ENCODE results near the gene DOP1A.
"Not testable (repeated sequence)": the region's sequence is repeated elsewhere in the genome, so short reads cannot be mapped to it uniquely, and the experiment has no call there.

DOP1A gene

DNA sequence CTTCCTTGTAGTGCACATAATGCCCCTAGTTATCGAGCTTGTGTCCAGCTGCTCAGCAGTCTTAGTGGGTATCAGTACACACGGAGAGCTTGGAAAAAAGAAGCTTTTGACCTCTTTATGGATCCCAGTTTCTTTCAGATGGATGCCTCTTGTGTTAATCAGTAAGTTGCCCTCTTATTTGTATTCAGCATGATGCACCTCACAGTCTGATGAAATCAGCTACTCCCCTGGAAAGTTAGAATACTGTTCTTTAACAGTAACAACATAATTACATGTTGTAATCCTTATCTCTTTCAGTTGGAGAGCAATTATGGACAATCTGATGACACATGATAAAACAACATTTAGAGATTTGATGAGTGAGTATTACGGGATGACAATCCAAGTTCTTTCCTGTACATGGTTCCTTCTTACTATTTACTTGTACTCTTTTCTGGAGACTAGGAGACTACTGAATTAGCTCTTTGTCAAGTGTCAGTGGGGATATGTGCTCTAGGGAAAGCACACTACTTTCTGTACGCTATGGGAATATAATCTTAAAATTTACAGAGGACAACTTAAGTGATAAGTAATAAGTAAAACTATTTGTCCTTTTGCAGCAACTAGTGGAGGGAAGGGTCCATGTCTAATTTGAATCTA, 86.5 kb downstream of the DOP1A start:
- peak; percentile 13 for DNase-seq

DNA sequence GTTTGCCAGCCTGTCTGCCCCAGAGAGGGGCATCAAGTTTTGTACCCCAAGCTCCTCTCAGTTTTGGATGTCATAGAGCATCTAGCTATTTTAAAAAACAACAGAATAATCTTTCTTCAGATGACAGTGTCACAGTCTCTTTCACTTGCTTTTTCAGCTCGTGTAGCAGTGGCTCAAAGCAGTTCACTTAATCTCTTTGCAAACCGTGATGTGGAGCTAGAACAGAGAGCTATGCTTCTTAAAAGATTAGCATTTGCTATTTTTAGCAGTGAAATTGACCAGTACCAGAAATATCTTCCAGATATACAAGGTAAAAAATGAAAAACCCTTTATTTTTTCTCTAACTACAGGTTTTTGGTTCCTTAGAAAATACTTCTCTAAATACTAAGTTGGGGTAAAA, 88.3 kb downstream of the DOP1A start:
- no peak for DNase-seq

DNA sequence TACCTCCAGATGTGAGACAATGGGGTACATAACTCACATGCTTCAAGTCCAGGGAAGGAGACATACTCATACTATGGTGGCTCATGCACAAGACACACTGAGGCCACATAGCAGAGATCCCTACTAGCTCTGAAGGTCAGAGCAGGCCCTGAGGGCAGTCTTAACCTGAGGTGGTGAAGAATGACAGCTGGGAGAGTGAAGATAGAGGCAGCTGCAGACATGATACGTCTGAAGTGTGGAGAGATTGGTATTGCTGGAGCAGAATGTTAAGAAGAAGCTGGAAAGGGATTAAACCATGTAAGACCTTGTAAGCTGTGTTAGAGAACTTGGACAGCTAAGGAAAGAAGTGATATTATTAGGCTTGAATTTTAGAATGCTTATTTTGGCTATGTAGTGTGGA, 92.7 kb downstream of the DOP1A start:
- no peak for DNase-seq

DNA sequence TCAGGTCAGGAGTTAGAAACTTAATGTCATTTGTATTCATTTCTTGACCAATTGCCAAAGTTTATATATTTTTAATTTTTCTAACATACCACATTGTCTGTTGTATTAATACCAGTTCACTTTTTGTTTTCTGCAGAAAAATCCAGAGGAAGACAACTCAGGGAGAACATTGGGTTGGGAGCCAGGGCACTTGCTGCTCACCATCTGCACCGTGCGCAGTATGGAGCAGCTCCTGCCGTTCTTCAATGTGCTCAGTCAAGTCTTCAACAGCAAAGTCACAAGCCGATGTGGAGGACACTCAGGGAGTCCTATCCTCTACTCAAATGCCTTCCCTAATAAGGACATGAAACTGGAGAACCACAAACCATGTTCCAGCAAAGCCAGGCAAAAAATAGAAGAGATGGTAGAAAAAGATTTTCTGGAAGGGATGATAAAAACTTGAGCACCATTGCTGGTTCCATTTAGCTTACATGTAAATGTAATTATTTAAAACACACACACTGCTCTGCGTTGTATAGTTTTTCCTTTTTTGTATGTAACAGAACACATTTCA, 100.3 kb downstream of the DOP1A start:
- DNase-seq: no peak

DNA sequence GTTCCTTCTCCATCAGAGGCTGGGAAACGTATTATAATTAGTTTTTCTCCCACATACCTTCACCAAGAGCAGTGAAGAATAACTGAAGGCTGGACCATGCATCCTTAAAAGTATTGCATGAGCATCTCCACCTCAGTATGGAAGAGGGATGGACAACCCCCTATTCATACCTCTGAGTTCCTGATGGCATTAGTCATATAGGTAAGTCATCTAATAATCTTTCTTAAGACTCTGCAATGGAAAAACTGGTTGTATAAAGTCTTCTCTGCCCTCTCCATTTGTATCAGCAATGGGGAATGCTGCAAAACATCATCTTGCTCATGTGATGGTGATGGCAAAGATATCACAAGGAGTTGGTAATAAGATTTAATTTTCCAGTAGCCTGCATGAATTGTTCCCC, 101.1 kb downstream of the DOP1A start:
- DNase-seq: no peak

DNA sequence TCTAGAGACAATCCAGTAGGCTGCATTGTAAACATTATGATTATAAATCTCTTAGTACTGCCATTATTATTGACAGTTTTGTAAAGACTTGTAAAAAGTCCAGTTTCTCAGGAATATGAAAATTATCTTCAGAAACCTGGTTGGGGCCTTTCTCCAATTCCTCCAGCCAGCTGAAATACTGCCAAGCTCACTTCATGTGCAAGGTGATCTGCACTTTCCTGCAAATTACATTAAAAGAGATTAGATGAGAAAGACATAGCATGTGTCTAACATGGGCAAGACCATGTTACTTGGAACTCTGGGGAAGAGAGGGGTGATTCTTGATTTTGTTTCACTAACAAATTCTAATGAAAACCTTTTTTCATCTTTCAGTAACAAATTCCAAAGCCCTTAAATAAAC, 101.6 kb downstream of the DOP1A start:
- DNase-seq: no peak

DNA sequence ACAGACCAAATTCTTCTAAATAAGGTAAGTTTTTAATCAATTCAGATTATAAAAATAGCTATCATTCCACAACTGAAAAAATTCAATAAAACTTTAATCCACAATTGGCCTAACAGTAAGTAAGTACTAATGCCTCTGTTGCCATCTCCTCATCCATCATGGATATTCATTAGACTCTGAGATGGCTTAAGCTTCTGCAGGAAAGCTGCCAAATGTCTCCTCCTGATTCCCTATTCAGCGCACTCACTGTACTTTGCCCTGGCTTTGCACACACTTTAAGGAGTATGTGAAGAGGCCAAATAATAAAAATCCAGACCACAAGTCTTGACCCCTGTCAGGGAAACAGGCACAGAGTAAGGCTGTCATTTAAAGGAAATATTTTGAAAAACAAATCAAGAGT, 102.0 kb downstream of the DOP1A start:
- no peak for DNase-seq

DNA sequence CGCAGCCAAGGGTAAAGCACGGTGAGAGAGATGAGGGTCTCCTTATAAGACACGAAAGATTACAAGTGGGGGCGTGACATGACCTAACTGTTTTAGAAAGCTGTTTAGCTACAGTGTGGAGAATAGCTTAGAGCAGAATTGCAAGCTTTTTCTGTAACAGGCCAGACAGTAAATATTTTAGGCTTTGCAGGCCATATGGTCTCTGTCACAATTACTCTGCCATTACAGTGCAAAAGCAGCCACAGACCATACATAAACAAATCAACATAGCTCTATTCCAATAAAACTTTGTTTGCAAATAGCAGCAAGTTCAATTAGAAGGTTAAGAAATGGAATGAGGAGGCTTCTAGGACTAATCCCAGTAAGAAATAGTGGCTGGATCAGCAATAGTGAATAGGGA, 108.8 kb downstream of the DOP1A start:
- DNase-seq: no peak

DNA sequence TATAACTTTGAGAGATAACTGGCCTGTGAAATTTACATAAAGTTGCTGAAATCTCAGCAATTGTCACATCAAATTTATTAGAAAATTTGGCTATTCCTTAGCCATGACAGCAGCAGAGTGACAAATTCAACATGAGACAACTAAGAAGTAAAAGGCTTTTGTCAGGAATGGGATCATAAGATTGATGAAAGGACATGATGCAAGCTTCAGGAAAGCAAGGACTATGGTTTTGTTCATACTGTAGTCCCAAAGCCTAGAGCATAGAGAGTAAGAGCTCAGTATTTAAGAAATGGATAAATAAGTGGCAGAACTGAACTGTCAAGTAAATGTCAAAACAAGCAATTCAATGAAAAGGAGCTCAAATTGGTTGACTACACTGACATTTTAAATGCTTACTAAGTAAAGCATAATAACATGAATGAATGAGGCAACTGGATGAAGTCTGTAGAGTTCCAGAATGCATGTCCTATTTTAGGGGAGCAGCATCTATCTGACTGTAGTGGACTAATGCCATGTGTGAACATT, 113.0 kb downstream of the DOP1A start:
- no peak for DNase-seq

DNA sequence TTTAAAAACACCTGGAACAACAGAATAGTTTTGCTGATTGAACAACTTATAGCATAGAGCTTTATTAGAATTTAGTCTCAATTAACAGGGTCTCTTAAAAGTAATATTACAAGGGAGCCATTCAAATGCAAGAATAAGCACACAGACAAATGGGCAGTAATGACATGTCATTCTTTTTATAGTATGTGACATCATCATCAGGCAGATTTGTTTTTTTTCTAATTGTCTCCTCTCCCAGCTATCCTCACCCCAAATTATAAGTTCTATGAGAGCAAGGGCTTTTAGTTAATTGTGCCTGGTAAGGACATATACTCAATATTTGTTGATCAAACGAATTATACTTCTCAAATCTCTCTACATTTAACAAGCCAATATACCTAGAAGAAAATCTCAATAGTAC, 114.6 kb downstream of the DOP1A start:
- DNase-seq: no peak

DNA sequence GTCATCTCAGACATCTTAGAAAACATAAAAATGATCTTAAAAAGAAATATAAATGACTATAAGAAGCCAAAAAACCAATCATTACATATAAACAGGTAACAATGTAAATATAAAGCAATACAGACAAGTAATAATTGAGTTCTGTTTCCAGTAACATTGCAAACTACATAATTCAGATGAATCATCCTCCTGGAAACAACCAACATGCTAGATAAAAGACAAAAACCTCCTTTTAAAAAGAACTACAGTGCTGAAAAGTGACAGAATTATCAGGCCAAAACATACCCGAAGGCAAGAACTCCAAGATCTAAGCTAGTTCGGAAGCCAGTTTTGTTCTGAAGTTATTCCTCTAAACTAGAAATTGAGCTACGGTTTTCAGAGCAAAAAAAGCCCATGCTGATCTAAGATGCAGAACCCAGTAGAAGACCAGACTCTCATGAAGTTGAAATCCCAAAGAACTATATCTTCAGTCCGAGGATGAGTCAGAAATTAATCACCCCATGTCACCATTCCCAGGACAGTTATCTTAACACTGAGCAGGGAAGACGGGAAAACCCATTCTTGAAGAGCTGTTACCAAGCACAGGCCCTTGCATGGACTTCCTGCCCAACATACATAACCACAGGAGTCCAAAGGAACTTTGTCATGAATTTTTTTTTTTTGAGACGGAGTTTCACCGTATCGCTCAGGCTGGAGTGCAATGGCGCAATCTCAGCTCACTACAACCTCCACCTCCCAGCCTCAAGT, 115.8 kb downstream of the DOP1A start:
- DNase-seq: no peak

DNA sequence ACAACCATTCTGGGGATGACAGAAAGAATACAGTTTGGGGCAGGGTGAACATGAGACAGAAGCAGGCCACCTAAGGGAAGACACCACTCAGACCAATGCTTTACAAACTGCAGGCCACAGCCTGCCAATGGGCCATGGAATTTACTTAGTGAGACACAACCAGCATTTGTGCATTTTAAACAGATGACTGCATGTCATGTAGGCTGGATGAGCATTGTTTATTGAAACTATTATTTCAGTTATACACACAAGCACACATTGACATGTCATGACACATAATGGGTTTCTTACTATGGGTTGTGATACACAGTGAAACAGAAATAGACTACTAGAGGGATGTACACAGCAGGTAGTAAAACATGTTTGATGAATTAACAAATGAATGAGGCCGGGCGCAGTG, 117.6 kb downstream of the DOP1A start:
- DNase-seq: no peak

DNA sequence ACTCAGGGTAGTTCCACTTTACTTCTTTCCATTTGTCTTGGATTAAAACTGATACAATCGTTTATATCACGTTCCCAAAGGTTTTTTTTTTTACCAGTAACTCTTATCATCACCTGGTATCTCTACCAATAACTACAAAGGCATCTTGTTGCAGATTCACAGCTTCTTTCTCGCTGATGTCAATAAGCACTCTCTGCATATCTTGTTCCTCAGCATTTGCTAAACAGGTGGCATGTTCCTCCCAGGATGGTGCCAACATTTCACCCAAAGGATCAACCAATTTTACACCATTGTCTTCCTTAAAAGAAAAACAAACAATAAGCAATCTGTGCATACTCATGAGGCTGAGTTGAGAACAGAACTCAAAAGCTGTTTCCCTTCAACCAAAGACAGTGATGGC, 121.0 kb downstream of the DOP1A start:
- DNase-seq: peak; percentile 18

DNA sequence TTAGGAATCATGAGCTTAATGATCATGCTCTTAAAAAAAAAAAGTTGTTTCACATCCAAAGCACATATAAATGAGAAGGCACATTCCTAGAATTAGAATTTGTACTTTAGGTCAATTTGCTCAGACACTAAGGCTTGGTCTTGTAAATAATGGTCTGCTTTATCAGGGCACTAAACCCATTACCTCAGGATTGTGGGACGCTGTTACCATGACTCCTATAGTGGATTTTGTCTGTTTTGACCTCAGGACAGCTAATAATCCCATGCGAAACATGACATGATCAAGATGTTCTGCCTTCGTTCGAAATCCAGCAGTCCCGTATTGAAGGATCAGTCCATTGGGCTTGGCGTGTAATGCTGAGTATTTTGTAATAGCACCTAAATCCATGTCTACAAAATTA, 123.2 kb downstream of the DOP1A start:
- DNase-seq: no peak

DNA sequence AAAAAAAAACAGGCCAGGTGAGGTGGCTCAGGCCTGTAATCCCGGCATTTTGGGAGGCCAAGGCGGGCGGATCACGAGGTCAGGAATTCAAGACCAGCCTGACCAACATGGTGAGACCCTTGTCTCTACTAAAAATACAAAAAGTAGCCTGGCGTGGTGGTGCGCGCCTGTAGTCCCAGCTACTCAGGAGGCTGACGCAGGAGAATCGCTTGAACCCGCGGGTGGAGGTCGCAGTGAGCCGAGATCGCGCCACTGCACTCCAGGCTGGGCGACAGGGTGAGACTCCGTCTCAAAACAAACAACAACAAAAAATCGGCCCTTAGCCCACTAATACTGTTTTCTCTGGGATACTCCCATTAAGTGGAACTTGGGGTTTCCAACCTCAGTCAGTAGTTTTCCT, 124.5 kb downstream of the DOP1A start:
- not testable (repeated sequence) for DNase-seq

DNA sequence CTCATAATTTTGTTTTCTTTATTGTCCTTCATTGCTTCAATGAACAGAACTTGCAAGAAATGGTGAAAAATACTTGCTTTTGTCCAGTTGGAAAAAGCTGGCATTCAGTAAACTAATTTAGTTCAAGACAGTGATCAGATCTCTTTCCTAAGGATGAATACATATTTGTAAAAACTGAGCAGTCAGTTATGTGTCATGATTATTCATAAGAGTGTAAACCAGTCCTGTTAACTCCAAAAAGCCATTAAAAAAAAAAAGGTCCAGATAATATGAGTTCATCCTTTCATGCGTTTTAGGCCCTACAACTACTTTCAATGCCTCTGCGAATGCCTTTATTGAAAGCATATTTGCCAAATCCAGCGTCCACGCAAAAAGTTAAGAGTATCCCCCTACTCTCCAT, 125.0 kb downstream of the DOP1A start:
- DNase-seq: no peak

DNA sequence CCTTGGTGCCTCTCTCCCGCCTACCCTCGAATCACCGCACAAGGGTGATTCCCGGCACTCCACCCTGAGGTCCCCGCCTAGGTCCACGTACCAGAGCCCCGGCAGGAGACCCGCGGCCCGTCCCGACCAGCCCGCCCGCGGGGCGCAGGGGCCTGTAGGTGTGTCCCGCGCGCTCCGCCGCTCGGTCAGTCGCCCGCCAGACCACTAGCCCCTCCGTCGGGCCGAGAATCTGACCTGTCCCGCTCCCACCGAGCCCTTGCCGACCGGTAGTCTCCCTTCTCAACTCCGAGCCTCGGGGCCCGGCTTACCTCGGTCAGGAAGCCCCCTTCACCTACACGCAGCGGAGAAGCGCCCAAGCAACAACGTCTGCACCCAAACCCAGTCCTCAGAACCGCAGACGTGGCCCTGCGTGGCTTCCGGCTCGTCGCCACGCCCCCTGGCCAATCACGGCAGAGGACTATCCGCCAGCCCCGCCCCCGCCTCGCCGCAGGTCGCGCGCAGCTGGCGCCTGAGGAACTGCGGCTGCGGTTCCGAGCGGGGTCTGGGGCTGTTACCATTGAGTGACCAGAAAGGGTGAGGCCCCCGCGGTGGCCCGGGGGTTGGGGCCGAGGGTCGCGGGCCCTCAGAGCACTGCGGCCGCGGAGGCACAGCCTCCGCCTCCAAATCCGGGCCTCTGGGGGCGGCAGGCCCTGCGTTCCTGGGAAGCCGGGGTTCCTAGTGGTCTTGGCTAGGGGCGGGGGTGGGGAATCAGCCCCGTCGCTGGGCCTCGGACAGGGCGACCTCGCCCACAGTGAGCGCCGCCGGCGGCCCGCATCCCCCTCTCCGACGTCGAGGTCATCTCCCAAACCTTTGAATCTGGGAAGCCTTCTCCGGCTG, 125.6 kb downstream of the DOP1A start, which contains the start of the genes PGM3 and RWDD2A:
TSS of gene PGM3 (minus strand) at position 395 of the 876 bp plus-strand sequence. CDS start 2,253 bp downstream, outside the sequence.
TSS of gene RWDD2A (plus strand) at position 487 of the 876 bp plus-strand sequence. CDS start 1,095 bp downstream, outside the sequence.
- peak; percentile 94 for DNase-seq

DNA sequence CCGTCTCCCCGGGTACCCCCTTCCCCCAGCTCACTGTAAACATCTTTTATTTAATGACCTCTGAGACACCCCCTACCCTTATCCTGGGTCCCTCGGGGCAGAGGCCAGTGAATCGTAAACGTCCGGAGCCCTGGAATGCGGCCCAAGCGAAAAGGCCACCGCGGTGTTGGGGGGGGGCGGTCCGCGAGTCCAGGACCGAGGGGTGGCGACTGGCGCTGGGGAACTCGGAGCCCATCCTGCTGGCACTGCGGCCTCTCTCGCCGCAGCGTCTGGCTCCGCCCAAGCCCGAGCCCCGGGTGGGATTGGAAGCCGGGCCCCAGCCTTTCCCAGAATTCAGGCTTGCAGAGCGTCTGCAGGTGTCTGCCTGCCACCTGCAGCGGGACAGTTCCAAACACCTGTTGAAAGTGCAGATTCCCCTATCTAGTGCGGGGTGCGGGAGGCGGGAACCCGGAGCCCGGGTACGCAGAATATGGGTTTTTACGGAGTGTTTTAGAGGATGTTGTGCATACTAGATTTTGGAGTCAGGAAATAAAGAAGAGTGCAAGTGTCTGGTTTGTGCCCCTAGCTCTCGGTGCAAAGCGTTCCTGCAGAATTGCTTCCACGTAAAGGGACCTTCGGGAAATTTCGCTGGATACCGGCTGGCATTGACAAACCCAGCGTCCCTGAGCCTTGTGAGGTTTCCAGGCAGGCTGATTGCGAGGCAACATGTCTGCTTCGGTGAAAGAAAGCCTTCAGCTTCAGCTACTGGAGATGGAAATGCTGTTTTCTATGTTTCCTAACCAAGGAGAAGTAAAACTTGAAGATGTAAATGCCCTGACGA, 126.5 kb downstream of the DOP1A start:
- DNase-seq: peak; percentile 83

DNA sequence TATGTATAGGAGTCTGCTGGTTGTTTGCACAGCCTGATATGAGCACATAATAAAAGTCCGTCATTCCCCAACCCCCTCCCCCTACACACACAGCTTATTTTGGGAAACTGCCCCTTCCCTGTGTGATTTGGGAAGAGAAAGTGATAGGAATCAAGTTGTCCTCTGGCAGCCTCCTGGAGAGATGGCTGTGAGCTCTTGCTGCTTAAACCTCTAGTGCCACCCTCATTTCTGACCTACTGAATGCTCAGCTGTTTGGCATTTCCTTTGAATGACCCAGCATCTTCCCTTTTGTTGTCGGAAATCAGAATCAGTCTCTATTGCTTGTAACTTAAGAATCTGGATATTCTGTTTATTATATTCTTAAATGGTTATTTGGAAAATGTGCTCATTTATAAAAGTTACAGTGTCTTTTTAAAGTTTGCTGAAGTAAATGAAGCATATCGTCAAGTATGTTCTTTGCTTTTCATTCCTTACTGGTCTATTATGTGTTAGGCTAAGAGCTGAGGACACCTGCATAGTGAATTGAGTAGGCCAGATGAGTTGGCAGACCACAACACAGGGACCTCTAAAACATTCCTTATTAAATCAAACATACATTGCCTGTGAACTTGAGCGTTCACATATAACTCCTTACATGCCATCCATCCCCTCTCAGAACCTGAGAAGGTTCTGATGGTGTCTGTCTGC, 131.2 kb downstream of the DOP1A start:
- DNase-seq: no peak

DNA sequence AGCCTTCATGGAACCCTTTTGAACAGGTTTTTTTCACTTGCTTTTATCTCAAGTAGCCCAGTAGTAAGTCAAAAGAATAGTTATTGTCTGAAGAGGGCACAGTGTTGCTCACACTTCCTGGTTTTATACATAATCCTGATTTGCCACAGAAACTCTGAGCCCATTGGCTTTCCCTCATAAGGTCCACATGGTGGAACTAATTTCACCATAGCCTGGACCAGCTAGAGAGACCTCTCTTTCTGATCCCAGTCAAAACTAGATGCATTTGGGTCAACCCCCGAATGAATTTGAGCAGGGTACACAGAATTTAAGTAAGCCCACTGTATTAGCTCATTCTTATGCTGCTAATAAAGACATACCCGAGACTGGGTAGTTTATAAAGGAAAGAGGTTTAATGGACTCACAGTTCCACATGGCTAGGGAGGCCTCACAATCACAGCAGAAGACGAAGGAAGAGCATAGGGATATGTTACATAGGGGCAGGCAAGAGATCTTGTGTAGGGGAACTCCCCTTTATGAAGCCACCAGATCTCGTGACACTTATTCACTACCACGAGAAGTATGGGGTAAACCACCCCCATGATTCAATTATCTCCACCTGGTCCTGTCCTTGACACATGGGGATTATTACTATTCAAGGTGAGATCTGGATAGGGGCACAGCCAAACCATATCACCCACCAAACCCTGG, 131.8 kb downstream of the DOP1A start:
- no peak for DNase-seq

DNA sequence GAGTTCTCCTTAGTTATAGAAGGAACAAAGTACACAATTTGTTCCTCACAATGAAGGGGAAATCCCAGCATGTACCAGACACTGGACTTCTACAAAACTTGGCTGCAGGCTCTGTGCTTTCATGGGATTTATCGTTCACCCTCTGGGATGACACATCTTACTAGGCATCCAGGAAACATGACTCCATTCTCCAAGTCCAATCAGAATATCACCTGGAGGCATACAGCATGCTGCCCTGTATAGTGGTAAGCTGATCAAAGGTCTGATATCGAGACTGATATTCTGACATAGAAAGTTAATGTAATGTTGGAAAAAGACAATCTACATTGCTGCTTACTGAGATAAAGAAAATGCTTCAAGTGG, 132.4 kb downstream of the DOP1A start:
- no peak for DNase-seq
